H1 (cell line): ENCODE results near the gene ERGIC3. TPM values are rescaled to one million over a fixed set of nuclear protein-coding genes. Genes with fewer than 3 reads are reported as not detected.
"Not testable (repeated sequence)": the region's sequence is repeated elsewhere in the genome, so short reads cannot be mapped to it uniquely, and the experiment has no call there.

Experiments
- CTCF ChIA-PET: fragments of 300-600 bp; sonication (Branson Sonifier 250); formaldehyde crosslinking; loops from one replicate; lab custom pipeline; 2021; ENCODE audit not compliant: partially characterized antibody; lab: Charles Lee
- POLR2A ChIA-PET: fragments of 300-600 bp; sonication (Branson Sonifier 250); formaldehyde crosslinking; loops from one replicate; lab custom pipeline; 2021; ENCODE audit warnings: inconsistent platforms; ENCODE audit not compliant: partially characterized antibody; lab: Charles Lee
- DNase-seq, 2 experiments: peaks; one replicate each; pipeline versions ENCODE4 v3.0.0 to v3.0.0-alpha.2; 2010 to 2022; ENCODE audit warnings: low spot score in 2 of 2, low read depth in 1 of 2, mixed read lengths in 1 of 2
- FAIRE-seq: peaks from 2 replicates; lab custom pipeline; 2011; peaks lifted over from hg19 to GRCh38; lab: Jason Lieb, UNC
- H2AFZ ChIP-seq: 2 replicates; pipeline ENCODE4 v1.8.1; 2012; ENCODE audit warnings: low read length, inconsistent platforms
- H2AK5ac ChIP-seq: 2 replicates; pipeline ENCODE4 v1.6.1; 2013; ENCODE audit warnings: low read depth, low read length
- H2BK120ac ChIP-seq: replicated peaks from 2 replicates; pipeline ENCODE3; 2013; ENCODE audit warnings: low read depth, low read length, inconsistent platforms
- H2BK12ac ChIP-seq: 2 replicates; pipeline ENCODE4 v1.6.1; 2013; ENCODE audit warnings: low read depth, low read length
- H2BK15ac ChIP-seq: 2 replicates; pipeline ENCODE4 v1.6.1; 2013; ENCODE audit warnings: low read length
- H2BK20ac ChIP-seq: 2 replicates; pipeline ENCODE4 v1.6.1; 2013; ENCODE audit warnings: low read length
- H2BK5ac ChIP-seq: 2 replicates; pipeline ENCODE4 v1.6.1; 2013; ENCODE audit warnings: low read depth, low read length
- H3K14ac ChIP-seq: 2 replicates; pipeline ENCODE4 v1.6.1; 2013; ENCODE audit warnings: inconsistent platforms; ENCODE audit not compliant: insufficient read length
- H3K18ac ChIP-seq: 2 replicates; pipeline ENCODE4 v1.6.1; 2013; ENCODE audit warnings: low read length; ENCODE audit errors: extremely low read depth
- H3K23ac ChIP-seq: 2 replicates; pipeline ENCODE4 v1.6.1; 2013; ENCODE audit warnings: inconsistent platforms; ENCODE audit not compliant: insufficient read length
- H3K23me2 ChIP-seq: 2 replicates; pipeline ENCODE4 v1.6.1; 2013; ENCODE audit warnings: low read depth, low read length
- H3K27ac ChIP-seq: 2 replicates; pipeline ENCODE4 v1.6.1; 2011; ENCODE audit warnings: low read depth, low read length, inconsistent platforms
- H3K27me3 ChIP-seq, 4 experiments: replicated peaks in 1 of 4; 1 replicate in 1 of 4; 2 replicates in 3 of 4; pipeline versions ENCODE4 v1.6.1 to v1.8.1; 2011 to 2013; ENCODE audit warnings: low read length in 3 of 4, mild to moderate bottlenecking in 3 of 4, inconsistent platforms in 2 of 4, mixed read lengths in 2 of 4, moderate library complexity in 1 of 4; ENCODE audit not compliant: control insufficient read depth in 3 of 4, insufficient read depth in 3 of 4; ENCODE audit errors: extremely low read depth in 1 of 4
- H3K36me3 ChIP-seq, 4 experiments: 2 replicates each; pipeline versions ENCODE4 v1.6.1 to v1.8.1; 2011 to 2013; ENCODE audit warnings: mild to moderate bottlenecking in 4 of 4, low read length in 3 of 4, moderate library complexity in 2 of 4, control low read depth in 1 of 4, inconsistent platforms in 1 of 4; ENCODE audit not compliant: insufficient read depth in 4 of 4, control insufficient read depth in 2 of 4
- H3K4ac ChIP-seq: replicated peaks from 2 replicates; pipeline ENCODE3; 2013; ENCODE audit warnings: low read length, low read depth, mixed read lengths, inconsistent platforms; ENCODE audit not compliant: insufficient read length
- H3K4me1 ChIP-seq, 4 experiments: replicated peaks in 1 of 4; 1 replicate in 1 of 4; 2 replicates in 3 of 4; pipeline versions ENCODE4 v1.6.1 to v1.8.1; 2011 to 2013; ENCODE audit warnings: low read length in 3 of 4, inconsistent platforms in 2 of 4, mixed read lengths in 1 of 4; ENCODE audit not compliant: insufficient read depth in 4 of 4, control insufficient read depth in 3 of 4
- H3K4me2 ChIP-seq, 2 experiments: 2 replicates each; pipeline versions ENCODE4 v1.6.1 to v1.8.1; 2011 to 2013; ENCODE audit warnings: low read depth in 2 of 2, low read length in 2 of 2, control low read depth in 1 of 2, inconsistent platforms in 1 of 2, mild to moderate bottlenecking in 1 of 2; ENCODE audit not compliant: insufficient read depth in 1 of 2
- H3K4me3 ChIP-seq, 4 experiments: fragments of 200-600, 300-600 bp in 1 of 4; sonication (generic), shearing (Covaris generic), sonication (Bioruptor Twin) in 1 of 4; 2 replicates each; pipeline versions ENCODE4 v1.5.1 to v1.8.1; 2011 to 2016; ENCODE audit warnings: low read length in 4 of 4, low read depth in 3 of 4, control low read depth in 2 of 4, inconsistent platforms in 2 of 4, mild to moderate bottlenecking in 2 of 4, mixed read lengths in 1 of 4, moderate library complexity in 1 of 4; ENCODE audit not compliant: insufficient read depth in 2 of 4; ENCODE audit errors: extremely low read depth in 1 of 4
- H3K56ac ChIP-seq: replicated peaks from 2 replicates; pipeline ENCODE3; 2013; ENCODE audit warnings: low read depth, mild to moderate bottlenecking, mixed read lengths, low read length, inconsistent platforms; ENCODE audit not compliant: insufficient read length
- H3K79me1 ChIP-seq: 2 replicates; pipeline ENCODE4 v1.6.1; 2013; ENCODE audit warnings: low read depth, low read length, control low read depth
- H3K79me2 ChIP-seq, 2 experiments: 2 replicates each; pipeline versions ENCODE4 v1.6.1 to v1.8.1; 2012 to 2013; ENCODE audit warnings: low read length in 2 of 2, mild to moderate bottlenecking in 2 of 2, inconsistent platforms in 1 of 2; ENCODE audit not compliant: insufficient read depth in 2 of 2, control insufficient read depth in 1 of 2
- H3K9ac ChIP-seq, 4 experiments: replicated peaks in 1 of 4; 1 replicate in 1 of 4; 2 replicates in 3 of 4; pipeline versions ENCODE4 v1.6.1 to v1.8.1; 2011 to 2013; ENCODE audit warnings: low read depth in 3 of 4, low read length in 3 of 4, control low read depth in 2 of 4, mild to moderate bottlenecking in 2 of 4, moderate library complexity in 2 of 4, inconsistent platforms in 1 of 4; ENCODE audit errors: extremely low read depth in 1 of 4
- H3K9me3 ChIP-seq, 2 experiments: 2 replicates each; pipeline versions ENCODE4 v1.6.1 to v1.8.1; 2012 to 2013; ENCODE audit warnings: mild to moderate bottlenecking in 2 of 2, moderate library complexity in 2 of 2, control low read depth in 1 of 2, inconsistent platforms in 1 of 2, low read depth in 1 of 2, low read length in 1 of 2, mixed read lengths in 1 of 2; ENCODE audit not compliant: insufficient read depth in 2 of 2
- H4K20me1 ChIP-seq, 2 experiments: replicated peaks in 1 of 2; 2 replicates each; pipeline versions ENCODE3 to v1.8.1; 2011 to 2013; ENCODE audit warnings: inconsistent platforms in 2 of 2, low read length in 2 of 2, mild to moderate bottlenecking in 1 of 2; ENCODE audit not compliant: insufficient read depth in 2 of 2, control insufficient read depth in 1 of 2
- H4K5ac ChIP-seq: 2 replicates; pipeline ENCODE4 v1.6.1; 2013; ENCODE audit warnings: low read length, low read depth, mixed read lengths, inconsistent platforms; ENCODE audit not compliant: insufficient read length
- H4K8ac ChIP-seq: 2 replicates; pipeline ENCODE4 v1.8.0; 2013; ENCODE audit warnings: mild to moderate bottlenecking, moderate library complexity, low read length, inconsistent platforms; ENCODE audit not compliant: insufficient read depth; ENCODE audit errors: extremely low read depth
- H4K91ac ChIP-seq: replicated peaks from 2 replicates; pipeline ENCODE3; 2013; ENCODE audit warnings: low read length, mixed read lengths, inconsistent platforms; ENCODE audit not compliant: insufficient read length
- WGBS, 2 experiments: shearing (Covaris generic) in 1 of 2; methylation state at CpG; one replicate each; pipeline versions ENCODE4 v1.1.6 to v1.1.7; 2013 to 2015; ENCODE audit warnings: low lambda C conversion rate in 2 of 2, mixed read lengths in 2 of 2, inconsistent platforms in 1 of 2, low coverage in 1 of 2, missing lambda C conversion rate in 1 of 2; ENCODE audit not compliant: insufficient replicate concordance in 2 of 2, insufficient coverage in 1 of 2, insufficient read length in 1 of 2; ENCODE audit errors: extremely low coverage in 1 of 2, missing lambda C conversion rate in 1 of 2; 5-methylcytosine and 5-hydroxymethylcytosine counted together
- polyA plus RNA-seq, 7 experiments: library from polyadenylated mRNA; depleted of rRNA in 3 of 7; stranded (reverse) in 5 of 7; unstranded in 2 of 7; fragments of >200 nt in 5 of 7; fragments of 200-250 nt in 2 of 7; gene quantifications; 1 replicate in 5 of 7; 2 replicates in 1 of 7; 4 replicates in 1 of 7; pipeline versions ENCODE4 v1.2.1 to v1.2.3, GENCODE V29; 2011 to 2013; ENCODE audit warnings: missing spikeins in 2 of 7, mixed read lengths in 2 of 7
- total RNA-seq: library from RNA; stranded (reverse); fragmentation: NEBNext Ultra II Directional; extraction: Animal tissue kit (Norgen Biotek cat#: 25700); gene quantifications from 2 replicates; pipeline ENCODE4 v1.2.1, GENCODE V29; 2021

The ERGIC3 gene
- total and polyA plus RNA-seq, 2 of the 8 experiments (the other 6 are each of a cell fraction or from before 2014, with no cell fraction given), result 178 to 341 TPM

DNA sequence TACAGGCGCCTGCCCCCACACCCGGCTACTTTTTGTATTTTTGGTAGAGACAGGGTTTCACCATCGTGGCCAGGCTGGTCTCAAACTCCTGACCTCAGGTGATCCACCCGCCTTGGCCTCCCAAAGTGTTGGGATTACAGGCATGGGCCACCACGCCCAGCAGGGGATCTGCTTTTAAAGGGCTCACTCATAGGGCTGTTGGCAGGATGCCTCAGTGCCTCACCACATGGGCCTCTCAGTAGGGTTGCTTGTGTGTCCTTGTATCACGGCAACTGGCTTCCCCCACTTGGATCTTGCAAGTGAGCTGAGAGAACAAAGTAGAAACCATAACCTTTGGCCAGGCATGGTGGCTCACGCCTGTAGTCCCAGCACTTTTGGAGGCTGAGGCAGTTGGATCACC is 3.1 kb downstream of the ERGIC3 start:
- H3K23ac ChIP-seq, FAIRE-seq, H4K5ac ChIP-seq, H2AK5ac ChIP-seq, H3K4ac ChIP-seq, H3K4me3 ChIP-seq, DNase-seq, H3K79me1 ChIP-seq, H2BK20ac ChIP-seq, H3K9me3 ChIP-seq, H3K27ac ChIP-seq, H3K27me3 ChIP-seq, H4K8ac ChIP-seq, H3K56ac ChIP-seq, H2BK120ac ChIP-seq, H3K18ac ChIP-seq, H3K14ac ChIP-seq, H3K4me1 ChIP-seq, H2BK5ac ChIP-seq, H2AFZ ChIP-seq, H3K9ac ChIP-seq, H2BK12ac ChIP-seq, H4K20me1 ChIP-seq, H3K4me2 ChIP-seq, H4K91ac ChIP-seq, H2BK15ac ChIP-seq: not testable (repeated sequence)
- 90% methylated on average over 7 of the region's 7 CpGs; no CpG with 5 or more reads in 1 of the 2 experiments for WGBS, 2 experiments
- Histone ChIP-seq H3K36me3 (peaks cover 11 to 37% (median 20%) of the 10 kb centered on the region in 4 experiments; a peak in 7 of 8 replicates), H3K79me2 (peaks cover 0 to 10% of the 10 kb centered on the region in 2 experiments; a peak in 1 of 4 replicates), H3K23me2 (peaks cover 11% of the 10 kb centered on the region)
- CTCF ChIA-PET, result interaction anchor here (0.5 to 1.8 kb wide), 2 partner anchors 10 to 25 kb away, joined by 6 to 7 read pairs; no protein-coding TSS in a partner anchor
- POLR2A ChIA-PET, result interaction anchor here (0.6 to 2.5 kb wide), 6 partner anchors 10 to 1323 kb away, joined by 3 to 18 read pairs (median 4); no protein-coding TSS in a partner anchor
